GM18499 (cell line): ENCODE results near the gene CIDEA.
"Not testable (repeated sequence)": the region's sequence is repeated elsewhere in the genome, so short reads cannot be mapped to it uniquely, and the experiment has no call there.

Source experiments
- ATAC-seq: cut with Tn5 transposase; IDR thresholded peaks from one replicate; pipeline ENCODE4 v1.9.1; 2021; ENCODE audit warnings: moderate number of reproducible peaks; ENCODE audit not compliant: insufficient read depth, unreplicated experiment

Gene CIDEA, protein sequence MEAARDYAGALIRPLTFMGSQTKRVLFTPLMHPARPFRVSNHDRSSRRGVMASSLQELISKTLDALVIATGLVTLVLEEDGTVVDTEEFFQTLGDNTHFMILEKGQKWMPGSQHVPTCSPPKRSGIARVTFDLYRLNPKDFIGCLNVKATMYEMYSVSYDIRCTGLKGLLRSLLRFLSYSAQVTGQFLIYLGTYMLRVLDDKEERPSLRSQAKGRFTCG

DNA sequence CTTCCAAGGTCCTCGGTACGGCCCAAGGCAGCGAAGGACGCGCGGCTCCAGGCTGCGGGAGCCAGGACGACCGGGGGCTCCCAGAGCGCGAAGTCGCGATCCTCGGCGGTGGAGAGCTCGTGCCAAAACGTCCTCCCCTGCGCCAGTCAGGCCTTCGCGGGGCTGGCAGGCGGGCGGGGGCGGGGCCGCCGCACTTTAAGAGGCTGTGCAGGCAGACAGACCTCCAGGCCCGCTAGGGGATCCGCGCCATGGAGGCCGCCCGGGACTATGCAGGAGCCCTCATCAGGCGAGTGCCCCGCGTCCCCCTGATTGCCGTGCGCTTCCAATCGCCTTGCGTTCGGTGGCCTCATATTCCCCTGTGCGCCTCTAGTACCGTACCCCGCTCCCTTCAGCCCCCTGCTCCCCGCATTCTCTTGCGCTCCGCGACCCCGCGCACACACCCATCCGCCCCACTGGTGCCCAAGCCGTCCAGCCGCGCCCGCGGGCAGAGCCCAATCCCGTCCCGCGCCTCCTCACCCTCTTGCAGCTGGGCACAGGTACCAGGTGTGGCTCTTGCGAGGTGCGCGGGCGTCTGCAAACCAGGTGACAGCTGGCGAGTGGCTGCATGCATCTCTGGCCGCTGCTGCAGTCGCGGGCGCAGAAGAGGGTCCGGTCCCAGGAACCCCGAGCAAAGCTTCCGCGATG lies at the start of gene CIDEA:
Gene CIDEA, plus strand, starts transcription at position 226 of the 684 bp plus-strand sequence. Its CDS starts 23 bp downstream, at position 249.
- no peak for ATAC-seq

DNA sequence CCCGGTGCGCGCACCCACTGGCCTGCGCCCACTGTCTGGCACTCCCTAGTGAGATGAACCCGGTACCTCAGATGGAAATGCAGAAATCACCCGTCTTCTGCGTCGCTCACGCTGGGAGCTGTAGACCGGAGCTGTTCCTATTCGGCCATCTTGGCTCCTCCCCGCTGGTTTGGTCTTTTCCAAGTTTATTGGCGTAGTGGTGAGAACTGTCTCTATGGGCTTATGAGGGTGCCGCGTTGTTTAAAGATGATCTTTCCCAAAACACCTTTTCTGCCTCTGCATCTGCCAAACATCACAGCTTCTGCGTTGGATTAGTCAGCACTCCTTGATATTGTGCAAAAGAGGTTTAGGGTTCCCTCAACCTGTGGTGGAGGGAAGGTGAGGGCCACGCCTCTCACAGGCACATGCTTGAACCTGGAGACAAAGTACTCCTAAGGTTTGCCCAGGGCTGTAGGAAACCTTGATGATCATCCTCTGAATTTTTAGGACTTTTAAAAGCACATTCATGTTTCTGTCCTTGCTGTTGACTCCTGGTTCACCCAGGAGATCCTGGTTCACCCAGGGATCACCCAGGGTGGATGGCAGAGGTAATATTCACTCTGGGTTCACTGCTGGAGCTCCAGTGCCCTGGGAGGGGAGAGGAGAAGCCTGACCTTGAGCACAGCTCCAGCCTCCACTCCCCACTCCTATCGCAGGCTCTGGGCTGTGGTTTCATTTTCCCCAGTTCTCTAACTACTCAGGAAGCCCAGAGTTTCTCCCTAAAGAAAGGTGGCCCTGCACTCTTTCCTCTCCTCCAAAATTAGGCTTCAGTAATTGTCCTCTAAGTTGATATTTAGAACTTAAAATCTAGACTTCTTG lies 45.6 kb upstream of the CIDEA start:
- ATAC-seq = not testable (repeated sequence)

DNA sequence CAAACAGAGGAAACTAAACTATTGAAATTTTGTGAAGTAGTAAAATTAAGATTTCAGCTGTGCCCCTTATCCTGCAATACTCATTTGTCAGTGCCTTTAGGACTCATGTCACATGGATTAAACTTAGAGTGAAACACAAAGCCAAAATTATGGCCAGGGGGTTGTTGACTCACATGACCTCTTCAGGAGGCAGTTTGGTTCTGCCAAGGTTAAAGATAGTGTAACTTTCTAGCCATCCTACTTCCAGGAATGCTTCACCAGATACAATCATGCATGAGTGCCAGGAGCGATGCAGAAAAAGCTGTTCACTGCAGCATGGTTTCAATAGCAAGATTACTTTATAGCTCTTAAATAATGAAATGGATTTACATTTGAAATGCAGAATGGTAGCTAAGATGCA lies 41.9 kb upstream of the CIDEA start:
- not testable (repeated sequence) for ATAC-seq

DNA sequence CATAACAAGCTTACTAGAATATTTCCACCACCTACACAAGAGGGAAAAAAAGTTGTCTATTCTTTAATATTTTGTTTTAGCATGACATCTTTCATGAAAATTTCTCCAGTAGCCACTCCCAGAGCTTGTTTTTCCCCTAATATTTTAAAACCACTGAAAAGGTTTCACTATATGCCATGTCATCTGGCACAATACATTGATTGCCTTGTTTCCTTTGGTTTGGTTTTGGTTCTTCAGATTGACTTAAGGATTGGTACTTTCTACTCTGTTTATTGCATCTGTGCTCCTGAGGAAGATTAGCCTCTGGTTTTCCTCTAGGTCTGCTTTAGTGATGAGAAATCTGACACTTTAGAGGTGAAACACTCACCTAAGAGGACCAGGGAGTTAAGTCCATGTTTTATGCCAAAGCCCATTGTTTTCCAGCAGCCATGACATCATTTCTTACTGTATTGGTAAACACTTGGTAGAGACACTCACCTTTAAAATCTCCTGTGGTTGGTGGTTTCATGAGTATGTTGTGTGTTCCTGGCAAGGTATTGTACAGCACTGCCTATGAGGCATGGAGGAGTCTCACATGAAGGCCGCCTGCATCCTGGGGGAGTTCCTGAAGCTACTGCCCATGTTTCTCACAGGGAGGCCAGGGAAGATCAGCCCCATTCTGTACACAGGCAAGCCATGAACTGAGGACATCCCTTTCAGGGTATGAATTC lies 39.7 kb upstream of the CIDEA start:
- not testable (repeated sequence) for ATAC-seq

DNA sequence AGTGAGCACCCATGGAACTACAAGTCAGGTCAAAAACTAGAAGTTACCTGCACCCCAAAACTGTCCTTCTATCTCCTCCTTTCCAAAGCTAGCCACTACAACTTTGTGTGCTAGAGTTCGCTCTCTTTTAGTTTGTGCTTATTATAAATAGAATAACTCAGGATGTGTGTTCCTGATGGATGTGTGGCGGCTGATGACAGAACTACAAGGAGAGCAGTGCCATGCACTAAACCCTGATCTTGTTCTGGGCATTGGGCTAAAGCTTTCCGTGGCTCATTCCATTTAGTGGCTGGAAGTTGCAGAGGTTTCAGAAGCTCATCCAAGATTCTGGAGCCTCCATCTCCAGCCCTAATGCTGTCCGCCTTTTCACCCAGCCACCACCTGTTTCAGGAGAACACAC lies 37.7 kb upstream of the CIDEA start:
- ATAC-seq = not testable (repeated sequence)

DNA sequence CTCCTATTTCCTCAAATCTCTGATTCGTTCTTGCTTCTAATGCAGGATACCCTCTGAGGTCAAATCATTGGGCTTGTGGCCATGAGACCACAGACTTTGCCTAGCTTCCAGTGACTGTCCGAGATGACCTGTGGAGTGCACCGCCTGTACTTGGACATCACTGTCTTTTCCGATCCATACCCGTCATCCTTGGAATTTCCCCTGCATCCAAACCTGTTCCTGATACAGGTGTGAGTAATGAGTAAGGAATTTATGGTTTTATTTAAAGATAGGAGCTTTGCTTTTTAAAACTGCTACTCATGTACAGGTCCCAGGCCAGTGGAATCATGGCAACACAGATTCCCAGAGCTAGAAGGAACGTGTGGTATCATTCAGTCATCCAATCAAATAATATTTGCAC lies 35.6 kb upstream of the CIDEA start:
- ATAC-seq = not testable (repeated sequence)

DNA sequence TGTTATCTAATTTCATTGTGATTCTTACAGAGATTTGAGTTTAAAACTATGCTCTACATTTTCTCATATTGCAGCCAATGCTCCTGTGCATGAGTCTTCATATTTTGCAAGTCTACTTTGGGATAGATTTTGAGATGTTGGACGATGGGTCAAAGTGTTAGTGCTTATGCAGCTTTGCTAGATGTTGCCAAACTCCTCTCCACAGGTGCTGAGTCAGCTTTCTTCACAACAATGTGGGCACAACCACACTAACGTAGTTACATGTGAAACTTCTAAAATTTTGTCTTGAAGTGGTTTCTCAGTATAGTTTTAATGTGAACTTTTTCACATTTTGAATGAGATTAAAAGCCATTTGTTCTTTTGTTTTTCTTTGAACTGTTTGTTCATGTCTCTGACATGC lies 32.1 kb upstream of the CIDEA start:
- ATAC-seq = not testable (repeated sequence)

DNA sequence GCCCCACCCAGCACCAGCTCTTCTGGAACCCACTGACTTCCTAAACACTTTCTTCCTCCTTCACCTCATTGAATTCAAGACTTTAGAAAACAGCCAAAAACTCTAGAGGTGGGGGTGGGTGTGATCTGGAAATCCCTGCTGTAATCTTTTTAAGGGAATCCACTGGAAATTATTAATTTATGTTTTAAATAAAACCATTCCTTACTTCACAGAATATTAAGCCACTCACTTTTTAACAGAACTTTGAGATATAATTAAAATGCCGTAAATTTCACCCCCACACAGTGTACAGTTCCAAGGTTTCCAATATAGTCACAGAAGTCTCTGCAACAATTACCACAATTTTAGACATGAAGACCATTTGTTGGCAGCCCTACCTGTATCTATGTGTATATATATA lies 30.8 kb upstream of the CIDEA start:
- ATAC-seq = not testable (repeated sequence)

DNA sequence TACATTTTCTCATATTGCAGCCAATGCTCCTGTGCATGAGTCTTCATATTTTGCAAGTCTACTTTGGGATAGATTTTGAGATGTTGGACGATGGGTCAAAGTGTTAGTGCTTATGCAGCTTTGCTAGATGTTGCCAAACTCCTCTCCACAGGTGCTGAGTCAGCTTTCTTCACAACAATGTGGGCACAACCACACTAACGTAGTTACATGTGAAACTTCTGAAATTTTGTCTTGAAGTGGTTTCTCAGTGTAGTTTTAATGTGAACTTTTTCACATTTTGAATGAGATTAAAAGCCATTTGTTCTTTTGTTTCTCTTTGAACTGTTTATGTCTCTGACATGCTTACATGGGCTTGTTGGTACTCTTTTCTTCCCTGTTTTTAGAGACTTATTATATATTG lies 27.4 kb upstream of the CIDEA start:
- ATAC-seq = not testable (repeated sequence)

DNA sequence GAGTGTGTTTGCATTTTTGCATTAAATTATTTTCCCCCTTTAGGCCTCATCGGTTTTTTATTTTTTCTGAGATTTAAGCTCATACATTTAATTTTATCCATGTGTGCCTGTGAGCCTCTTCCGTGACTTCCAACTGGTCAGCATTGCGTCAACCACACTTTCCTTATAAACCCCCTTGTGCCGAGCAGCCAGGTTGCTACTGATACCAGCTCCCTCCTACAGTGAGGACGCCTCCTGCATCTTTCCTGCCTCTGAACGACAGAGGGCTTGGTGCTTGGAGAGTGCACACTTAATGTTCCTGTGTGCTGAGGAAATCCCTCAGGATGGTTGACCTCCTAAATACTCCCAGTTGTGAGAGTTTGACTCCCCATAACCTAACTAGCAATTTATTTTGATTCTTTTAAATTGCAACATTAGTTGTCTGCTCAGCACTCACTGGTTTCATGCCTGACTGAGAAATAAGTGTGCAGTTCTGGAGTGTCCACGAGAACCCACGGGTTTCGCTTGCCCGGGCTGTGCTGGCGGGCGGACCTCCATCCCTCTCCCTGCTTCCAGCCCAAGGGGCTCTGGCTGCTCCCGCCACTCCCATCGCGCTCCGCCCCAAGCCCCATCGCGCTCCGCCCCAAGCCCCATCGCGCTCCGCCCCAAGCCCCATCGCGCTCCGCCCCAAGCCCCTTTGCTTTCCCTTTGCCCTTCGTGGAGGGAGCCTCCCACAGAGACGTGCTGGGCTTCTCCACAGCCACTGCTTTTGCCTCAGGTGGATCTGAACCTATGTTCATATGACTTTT lies 26.6 kb upstream of the CIDEA start:
- ATAC-seq = not testable (repeated sequence)

DNA sequence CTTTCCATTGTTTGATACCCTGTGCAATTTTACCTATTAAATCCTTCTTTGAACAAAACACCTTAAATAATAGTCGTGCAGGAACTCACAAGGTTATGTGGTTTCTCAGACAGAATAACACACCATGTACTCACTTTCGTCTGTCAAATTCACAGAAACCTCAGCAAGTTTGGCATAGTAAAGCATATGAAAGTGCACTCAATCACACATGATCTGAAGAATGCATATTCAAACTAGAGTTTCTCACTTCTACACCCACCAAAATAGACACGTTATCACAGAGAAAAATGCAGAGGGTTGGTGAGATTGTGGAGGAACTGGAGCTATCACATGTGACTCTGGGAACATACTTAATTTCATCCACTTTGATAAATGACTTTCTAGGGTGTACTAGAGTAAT lies 25.9 kb upstream of the CIDEA start:
- ATAC-seq = not testable (repeated sequence)

DNA sequence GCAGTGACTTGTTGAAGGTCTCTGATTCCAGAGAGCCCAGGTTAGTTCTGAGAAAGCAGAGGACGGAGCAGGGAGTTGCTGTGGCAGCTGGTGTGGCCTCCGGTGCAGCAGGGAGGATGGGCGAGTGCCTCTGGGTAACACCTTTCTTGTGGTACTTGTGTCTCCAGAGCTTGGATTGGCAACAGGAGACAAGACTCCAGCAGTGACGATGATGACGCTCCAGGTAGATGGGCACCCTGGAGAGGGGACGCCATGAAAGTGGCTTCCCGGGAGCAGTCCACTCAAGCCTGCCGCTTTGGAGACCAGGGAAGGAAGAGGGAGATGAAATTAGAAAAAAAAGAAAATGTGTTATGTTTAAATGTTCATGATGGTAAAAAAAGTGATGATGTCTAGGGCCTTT lies 23.6 kb upstream of the CIDEA start:
- ATAC-seq = not testable (repeated sequence)

DNA sequence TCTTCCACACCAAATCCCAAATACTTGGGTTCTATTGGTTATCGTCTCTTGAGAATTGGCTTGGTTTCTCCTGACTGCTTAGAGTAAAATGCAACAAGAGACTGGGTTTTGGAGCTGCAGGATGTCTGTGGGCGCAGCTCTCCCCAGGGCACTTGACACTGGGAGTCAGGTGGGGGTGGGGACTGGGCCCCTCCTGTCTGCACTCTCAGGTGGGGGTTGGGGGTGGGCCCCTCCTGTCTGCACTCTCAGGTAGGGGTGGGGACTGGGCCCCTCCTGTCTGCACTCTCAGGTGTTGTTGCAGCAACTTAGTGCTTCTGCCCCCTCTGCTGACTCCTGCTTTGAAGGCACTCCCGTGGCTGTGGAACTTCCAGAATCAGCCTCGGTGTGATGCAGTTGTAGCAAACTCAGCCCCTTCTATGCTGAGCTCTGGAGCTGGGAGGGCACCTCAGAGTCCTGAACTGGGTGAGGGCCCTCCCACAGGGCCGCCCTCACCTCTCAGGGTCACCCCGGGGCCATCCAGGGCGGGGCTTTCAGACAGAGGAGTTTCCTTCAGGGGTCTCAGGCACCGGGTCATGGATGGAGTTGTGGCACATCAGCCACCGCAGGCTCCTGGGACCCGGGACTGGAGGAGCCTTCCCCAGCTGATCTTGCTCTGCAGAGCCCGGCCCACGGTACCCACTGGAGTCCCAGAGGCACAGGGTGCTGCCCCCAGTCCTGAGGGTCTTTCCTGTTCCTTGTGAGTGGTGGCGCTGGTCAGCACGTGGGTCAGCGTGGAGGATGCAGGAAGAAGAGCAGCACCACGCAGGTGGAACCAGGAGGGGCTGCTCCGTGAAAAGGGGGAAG lies 22.9 kb upstream of the CIDEA start:
- ATAC-seq = no peak

DNA sequence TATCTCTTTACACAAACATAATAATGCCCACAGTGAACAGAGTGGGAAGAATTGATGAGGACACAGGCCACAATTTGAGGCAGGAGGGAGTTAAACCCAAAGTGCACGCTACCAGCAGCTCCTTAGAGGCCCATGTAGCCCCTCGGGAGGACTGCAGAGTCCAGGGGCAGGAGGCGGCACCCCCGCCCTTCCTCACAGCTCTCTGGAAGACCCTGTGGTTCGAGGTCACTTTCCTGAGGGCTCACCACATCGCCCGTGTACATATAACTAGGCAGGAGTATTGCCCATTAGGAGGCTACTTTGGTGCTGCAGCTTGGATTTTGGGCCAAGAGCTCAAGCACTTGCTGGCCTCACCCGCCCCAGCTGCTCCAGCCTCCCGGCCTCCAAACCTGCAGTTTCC lies 22.2 kb upstream of the CIDEA start:
- no peak for ATAC-seq

DNA sequence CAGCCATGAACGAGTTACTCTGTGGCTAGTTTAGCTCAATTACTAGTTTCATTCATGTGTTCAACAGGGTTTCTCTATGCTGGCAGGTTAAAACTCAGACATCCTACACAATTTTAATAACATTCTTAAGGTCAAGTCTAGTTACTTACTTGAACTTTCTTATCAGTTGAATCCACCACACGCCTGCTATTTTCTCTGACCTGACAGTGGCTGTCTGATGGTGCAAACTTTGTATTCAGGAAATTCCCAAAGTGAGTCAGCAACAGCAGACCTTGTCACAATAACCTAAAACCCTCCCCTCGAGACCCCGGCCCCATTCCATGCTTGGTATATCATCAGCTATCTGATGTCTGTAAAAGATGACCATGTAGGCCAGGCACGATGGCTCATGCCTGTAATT lies 20.8 kb upstream of the CIDEA start:
- no peak for ATAC-seq

DNA sequence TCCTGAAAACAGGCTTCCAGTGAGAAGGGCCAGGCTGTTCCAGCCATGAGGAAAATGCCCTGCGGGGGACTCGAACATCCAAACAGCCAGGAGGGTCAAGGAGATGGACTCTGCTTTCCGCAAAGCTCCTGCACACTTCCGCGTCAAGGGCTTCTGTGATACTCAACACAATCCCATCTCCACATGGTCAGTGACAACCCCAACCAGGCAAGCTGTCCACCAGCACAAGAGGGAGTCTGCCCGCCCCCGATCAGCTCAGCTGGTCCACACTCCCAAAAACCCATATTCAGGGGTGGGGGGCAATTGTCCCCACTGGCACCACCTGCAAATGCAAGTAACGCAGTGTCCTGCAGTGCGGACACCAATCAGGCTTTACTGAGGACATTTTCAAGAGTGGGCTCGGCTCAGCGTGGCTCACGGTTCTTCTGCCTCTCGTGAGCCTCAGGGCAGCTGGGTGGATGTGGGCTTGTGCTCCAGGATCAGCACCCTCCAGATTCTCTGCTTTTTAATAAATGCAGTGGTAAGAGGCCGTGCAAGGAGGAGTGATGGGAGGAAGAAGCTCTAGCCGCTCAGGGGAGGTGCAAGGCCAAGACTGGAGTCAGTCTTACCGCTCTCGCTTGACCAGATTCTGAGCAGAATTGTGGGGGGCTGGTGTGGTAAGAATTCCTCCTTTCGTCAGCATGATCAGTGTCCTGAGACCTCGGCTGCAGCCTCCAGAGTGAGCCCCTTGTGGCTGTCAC lies 19.5 kb upstream of the CIDEA start:
- no peak for ATAC-seq

DNA sequence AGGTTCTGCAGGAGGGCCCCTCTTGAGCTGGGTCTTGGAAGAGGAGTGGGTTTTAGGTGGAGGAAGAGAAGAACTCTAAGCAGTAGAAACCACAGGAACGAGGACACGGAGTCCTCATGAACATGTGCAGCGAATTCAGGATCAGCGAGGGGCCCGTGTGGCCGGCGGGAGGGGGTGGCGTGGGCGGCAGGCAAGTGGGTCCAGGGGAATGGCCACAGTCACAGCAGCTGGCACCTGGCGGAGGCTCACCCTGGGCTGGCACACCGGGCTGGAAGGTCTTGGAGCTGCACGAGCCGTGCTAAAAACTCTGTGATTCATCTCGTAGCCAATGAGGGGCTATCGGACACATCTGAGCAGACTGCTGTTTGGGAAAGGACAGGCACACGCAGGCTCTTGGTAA lies 18.0 kb upstream of the CIDEA start:
- no peak for ATAC-seq
